Subcutaneous adipose tissue (tissue), 4 donors: ENCODE results near the gene OR10AD1. TPM values are rescaled to one million over a fixed set of nuclear protein-coding genes. Genes with fewer than 3 reads are reported as not detected.

ENCODE experiments used
- total RNA-seq, 4 donors: library from RNA; depleted of rRNA; stranded (reverse); fragments of >200 nt; gene quantifications; one replicate each; pipeline ENCODE4 v1.1.0, GENCODE V29; 2016
- TF ChIP-seq, protein P1 (sequence below): fragments of 450-650 bp; IDR thresholded peaks from one replicate; pipeline ENCODE4 v1.5.1; 2016; ENCODE audit warnings: low read depth, mild to moderate bottlenecking, control low read depth, antibody characterized with exemption, moderate library complexity

OR10AD1 gene
- total RNA-seq, 4 donors from 2014 or later: not detected

DNA sequence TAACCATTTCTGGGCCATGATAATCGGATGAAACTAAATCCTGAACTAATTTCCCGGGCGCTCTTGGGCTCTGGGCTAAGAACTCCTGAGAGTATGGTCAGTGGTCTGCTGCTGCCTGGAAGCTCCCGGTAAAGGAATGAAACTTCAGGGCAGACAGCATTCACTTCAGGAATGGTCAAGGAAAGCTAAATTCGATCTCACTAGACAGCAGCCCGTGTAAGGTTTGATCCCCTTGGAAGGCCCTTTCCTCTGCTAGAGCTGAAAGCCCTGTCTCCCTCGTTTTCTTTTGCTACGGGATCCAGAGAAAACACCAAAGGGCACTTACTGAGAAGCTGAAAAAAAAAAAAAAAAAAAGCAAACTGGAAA is 46.5 kb downstream of the OR10AD1 start:
- TF ChIP-seq, protein P1, sequence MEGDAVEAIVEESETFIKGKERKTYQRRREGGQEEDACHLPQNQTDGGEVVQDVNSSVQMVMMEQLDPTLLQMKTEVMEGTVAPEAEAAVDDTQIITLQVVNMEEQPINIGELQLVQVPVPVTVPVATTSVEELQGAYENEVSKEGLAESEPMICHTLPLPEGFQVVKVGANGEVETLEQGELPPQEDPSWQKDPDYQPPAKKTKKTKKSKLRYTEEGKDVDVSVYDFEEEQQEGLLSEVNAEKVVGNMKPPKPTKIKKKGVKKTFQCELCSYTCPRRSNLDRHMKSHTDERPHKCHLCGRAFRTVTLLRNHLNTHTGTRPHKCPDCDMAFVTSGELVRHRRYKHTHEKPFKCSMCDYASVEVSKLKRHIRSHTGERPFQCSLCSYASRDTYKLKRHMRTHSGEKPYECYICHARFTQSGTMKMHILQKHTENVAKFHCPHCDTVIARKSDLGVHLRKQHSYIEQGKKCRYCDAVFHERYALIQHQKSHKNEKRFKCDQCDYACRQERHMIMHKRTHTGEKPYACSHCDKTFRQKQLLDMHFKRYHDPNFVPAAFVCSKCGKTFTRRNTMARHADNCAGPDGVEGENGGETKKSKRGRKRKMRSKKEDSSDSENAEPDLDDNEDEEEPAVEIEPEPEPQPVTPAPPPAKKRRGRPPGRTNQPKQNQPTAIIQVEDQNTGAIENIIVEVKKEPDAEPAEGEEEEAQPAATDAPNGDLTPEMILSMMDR: no peak

Other genes with a start within 250 kb of the OR10AD1 start
- gene TMEM106C, start 239.7 kb downstream of the OR10AD1 start, total RNA-seq: 10 to 100 TPM; 16.5 to 49.7 (median 39.4) TPM
- not detected for gene COL2A1, start 198.8 kb downstream of the OR10AD1 start, total RNA-seq
- gene SENP1, start 97.2 kb downstream of the OR10AD1 start, total RNA-seq: 10 to 100 TPM; 14.6 to 20.3 (median 18.0) TPM
- 10 to 100 TPM in 3 of 4 donors, 1 to 10 TPM in 1; 5.1 to 19.5 (median 16.0) TPM for gene PFKM, start 83.9 kb downstream of the OR10AD1 start, total RNA-seq
- gene ASB8, start 45.8 kb downstream of the OR10AD1 start, total RNA-seq: 10 to 100 TPM; 23.8 to 30.5 (median 27.2) TPM
- gene CCDC184, start 19.6 kb downstream of the OR10AD1 start, total RNA-seq: 1 to 10 TPM in 1 of 4 donors, under 1 TPM in 1, not detected in 2; 0.22 to 1.3 TPM
- gene ZNF641, start 147.6 kb upstream of the OR10AD1 start, total RNA-seq: 10 to 100 TPM; 17.3 to 26.0 (median 23.2) TPM